NT2/D1 (cell line): ENCODE data around the gene LRRC3.

Source experiments
- SUZ12 ChIP-seq: IDR thresholded peaks from 2 replicates; pipeline ENCODE4 v1.6.1; 2011; ENCODE audit not compliant: insufficient read length, insufficient read depth; ENCODE audit errors: extremely low read depth
- ZNF274 ChIP-seq: IDR thresholded peaks from 2 replicates; pipeline ENCODE4 v1.6.1; 2011; ENCODE audit warnings: mild to moderate bottlenecking, low read depth, low read length

GRCh38 chr21:44492567-44493385 is 37.5 kb downstream of the LRRC3 start:
- TF ChIP-seq ZNF274 (no peak), SUZ12 (no peak)
